ENCODE measurements around the gene DBN1. TPM values are rescaled to one million over a fixed set of nuclear protein-coding genes. Genes with fewer than 3 reads are reported as not detected.

Gene DBN1
- total RNA-seq, result 348 and 392 TPM in 2 replicates

DNA sequence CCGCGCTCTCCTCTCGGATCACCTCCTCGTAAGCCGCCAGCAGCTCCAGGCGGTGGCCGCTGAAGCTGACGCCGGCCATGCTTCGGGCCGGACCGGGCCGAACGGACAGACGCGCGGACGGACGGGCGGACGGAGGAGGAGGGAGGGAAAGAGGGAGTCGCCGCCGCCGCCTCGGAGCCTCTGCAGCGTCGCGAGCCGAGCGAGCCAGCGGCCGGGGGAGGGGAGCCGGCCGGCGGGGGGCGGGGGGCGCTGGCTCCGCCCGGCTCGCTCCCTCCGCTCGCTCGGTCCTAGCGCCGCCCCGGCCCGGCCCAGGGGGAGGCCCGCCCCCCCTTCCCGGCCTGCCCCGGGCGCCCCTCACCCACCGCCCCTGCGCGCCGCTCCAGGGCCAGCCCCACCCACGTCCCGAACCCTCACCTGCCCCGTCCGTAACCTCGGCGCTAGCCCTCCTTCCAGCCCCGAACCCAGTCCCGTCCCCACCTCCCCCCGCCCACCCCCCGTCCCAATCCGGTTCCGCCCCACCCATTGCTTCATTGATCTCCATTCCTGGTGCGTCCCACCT is at the start of gene DBN1:
Gene DBN1, minus strand, starts transcription at position 192 of the 559 bp plus-strand sequence. Its CDS starts 113 bp downstream, at position 79.

DNA sequence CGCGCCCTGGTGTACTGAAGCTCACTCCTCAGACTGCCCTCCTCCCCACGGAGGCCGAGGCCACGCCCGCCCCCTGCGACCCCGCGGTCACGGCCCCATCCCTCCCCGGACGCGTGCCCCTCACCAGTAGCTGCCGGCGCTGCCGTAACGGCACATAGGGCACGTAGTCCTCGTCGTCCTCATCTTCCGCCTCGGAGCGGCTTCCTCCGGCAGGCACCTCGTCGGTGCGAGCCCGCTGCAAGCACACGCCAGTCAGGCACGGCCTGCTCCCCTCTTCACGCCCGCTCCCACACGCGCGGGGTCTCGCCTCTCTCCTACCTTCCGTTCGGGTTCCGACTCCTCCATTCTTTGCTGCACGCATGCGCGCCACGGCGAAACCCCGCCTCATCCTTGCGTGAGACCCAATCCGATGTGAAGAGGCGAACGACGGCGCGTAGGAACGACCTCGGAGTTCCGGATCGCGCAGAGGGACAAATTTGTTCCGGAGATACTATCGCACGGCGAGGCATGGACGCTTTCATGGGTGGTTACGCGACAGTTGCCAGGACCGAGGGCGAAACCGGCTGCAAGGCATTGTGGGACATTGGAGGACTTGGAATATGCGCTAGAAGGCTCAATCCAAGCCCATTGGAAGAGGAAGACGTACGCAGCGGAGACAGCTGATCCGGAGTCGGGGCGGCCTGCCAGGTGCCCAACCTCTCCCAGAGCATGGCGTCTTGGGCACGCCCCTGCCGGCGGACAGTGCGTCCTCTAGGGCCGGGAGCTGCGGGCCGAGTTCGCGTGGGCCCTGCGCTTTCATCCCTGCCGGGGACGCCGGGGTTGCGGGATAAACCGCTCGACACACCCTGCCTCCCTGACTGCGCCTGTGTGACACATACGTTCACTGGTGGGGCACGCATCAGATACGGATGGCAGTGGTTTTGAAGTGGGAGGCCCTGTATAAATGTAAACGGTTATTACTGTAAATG is 43.5 kb upstream of the DBN1 start, which contains the start of gene DDX41:
Gene DDX41, minus strand, starts transcription at position 361 of the 968 bp plus-strand sequence. Its CDS starts 16 bp downstream, at position 345.

DNA sequence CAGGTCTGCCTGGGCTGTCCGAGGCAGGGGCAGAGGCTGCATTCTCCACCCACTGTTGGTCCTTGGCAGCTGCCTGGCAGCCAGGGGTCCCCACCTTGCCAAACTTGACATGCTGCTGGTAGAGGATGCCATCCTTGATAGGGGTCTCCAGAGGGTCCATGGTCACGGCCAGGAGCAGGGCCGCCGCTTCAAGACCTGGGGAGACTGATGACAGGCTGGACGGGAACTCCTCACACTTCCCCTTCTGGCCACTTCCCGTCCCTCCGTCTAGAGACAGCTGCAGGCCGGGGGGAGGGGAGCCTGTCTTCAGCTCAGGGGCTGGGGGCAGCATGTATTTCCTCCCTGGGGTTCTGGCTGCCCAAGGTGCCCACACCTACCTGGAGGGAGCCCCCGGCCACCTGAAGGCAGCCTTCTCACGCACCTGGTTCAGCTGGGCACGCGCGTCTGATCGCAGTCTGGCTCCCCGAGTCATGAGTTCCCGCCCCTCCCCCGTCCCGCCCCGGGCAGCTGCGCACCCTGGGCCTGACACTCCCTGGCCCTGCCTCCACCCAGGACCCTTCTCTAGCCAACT is 36.0 kb upstream of the DBN1 start, which contains the start of gene DOK3:
Gene DOK3, minus strand, starts transcription at position 446 of the 571 bp plus-strand sequence. Its CDS starts 286 bp downstream, at position 160.

DNA sequence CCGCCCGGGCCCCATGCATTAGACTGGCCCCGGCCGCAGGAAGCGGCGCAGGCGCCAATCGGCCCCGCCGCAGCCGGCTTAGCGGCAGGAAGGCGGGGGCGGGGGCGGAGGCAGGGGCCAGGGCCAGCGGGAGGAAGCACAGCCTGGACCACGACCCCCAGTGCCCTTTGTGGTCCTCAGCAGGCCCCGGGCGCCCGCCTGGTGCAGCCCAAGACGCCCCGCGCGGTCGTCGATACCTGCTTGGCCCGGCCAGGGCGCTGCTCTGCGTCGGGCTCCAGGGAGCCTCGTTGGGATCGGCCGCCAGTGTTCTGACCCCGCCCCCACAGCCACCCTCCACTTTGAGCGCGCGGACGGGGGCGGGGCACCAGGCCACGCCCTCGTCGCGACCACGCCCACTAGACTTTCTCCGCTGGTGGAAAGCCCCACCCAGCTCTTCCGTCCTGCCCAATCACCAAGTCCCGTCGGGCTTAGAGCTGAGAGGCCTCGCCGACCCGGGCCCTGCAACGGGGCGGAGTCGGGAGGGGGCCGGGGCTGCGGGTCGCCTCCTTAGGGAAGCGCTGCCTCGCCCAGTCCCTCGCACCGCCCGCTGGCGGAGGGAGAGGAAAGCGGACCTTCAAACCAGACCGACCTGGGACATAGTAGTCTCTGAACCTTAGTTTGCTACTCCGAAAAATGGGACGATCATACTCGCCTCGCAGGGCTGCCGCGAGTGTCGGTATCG is 24.0 kb upstream of the DBN1 start, which contains the start of gene PDLIM7:
Gene PDLIM7, minus strand, starts transcription at position 313 of the 721 bp plus-strand sequence. CDS start 1,092 bp downstream, outside the sequence.

DNA sequence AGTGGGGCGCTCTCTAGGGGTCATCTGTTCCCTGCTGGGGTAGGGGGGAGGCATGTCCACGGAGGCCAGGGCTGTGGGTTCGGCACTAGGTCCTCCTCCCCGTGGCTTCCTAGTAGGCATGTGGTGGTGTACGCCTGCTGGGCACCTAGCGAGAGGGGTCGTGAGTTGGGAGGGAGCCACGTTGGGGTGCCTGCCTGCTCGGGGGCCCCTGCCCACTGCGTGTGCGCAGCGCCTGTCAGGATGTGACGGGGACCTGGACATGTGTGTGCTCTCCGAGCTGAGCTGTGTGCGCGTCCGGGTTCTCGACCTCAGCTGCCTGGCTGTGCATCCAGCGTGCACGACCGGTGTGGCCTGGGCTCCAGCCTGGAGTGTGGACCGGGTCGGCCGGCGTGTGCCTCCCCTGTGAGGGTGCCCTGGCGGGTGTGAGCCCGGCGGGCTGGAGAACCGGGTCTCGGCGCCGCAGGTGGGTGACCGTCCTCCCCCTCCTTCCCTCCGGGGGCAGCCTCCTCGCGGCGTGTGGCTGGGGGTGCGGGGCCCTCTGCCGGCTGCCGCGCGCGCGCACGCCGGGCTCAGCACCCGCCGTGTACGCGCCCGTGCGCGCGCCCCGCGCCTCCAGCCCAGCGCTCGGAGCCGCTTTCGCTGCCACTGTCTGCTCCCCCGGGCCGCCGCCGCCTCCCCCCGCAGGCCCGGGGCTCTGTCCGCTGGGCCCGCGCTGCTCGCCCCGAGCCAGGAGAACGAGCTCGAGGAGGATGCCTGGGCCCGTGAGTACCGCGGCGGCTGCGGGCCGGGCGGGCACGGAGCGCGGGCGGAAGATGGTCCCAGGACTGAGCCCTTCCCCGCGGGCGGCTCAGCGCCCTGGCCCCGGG is 27.0 kb downstream of the DBN1 start, which contains the start of gene PRR7:
Gene PRR7, plus strand, starts transcription at position 615 of the 866 bp plus-strand sequence. CDS start 8,254 bp downstream, outside the sequence.

DNA sequence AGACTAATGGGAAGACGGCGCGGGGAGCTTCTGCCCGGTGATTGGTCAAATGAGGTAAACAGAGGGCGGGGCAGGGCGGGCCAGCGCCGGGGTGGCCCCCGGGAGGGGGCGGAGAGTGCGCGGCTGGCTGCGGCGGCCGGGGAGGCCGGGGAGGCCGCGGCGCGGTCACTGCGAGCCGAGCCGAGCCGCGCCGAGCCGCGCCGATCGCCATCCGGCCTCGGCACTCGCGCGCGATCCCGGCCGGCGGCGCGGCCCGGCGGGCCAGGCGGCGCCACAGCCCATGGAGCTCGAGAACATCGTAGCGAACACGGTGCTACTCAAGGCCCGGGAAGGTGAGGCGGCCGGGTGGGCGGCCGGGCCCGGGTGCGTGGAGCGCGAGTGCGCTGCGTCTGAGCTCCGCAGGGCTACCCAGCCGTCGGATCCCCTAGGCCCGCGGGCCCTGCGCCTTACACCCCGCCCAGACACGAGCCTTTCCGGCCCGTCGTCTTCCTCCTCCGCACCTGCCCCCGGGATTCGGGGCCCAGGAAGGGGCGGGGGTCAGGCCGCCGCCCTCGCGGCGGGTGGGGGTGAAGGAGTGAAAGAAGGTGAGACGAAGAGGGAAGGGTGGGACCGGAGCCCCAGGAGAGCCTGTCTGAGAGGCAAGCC is 46.7 kb downstream of the DBN1 start, which contains the start of gene GRK6:
Gene GRK6, plus strand, starts transcription at position 111 of the 645 bp plus-strand sequence. Its CDS starts 170 bp downstream, at position 281.

DNA sequence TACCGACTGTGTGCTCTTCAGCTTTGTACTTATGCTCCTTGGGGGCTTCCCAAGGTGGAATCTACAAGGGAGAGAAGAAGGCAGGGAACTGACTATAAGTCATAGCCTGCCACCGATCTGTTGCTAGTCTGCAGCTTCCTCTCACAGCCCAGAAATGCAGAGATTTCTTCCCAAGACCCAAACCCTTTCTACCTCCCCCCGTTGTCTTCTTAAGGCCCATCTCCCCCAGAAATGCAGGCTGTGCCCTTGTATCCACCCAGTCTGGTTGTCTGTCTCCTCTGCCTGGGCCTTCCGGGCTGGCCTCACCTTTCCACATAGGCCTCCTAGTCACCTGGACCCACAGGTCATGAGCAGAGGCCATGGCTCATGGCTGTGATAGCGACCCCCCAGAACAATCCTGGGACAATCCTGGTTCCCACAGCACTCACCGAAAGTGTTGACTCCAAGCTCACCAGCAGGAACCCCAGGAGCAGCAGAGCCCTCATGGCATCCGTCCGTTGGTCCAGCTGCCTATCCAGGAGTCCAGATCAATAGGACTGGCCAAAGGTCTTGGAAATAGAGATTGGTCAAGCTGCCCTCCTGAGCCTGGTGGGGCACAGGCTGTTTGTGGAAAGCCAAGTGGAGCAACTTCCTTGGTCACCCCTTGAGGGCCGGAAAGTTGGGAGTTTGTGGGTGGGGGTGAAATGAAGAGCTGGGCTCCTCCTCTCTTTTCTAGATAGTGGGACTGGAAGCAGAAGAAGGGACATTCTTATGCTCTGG is 64.2 kb downstream of the DBN1 start, which contains the start of gene F12:
Gene F12, minus strand, starts transcription at position 522 of the 759 bp plus-strand sequence. Its CDS starts 37 bp downstream, at position 485.

Other genes starting within 250 kb of the DBN1 start
- gene RAB24, start 169.9 kb downstream of the DBN1 start, total RNA-seq, result 25.9 and 29.8 TPM in 2 replicates
- gene PRELID1, start 169.8 kb downstream of the DBN1 start, total RNA-seq, result 249 and 265 TPM in 2 replicates
- gene MXD3, start 161.7 kb downstream of the DBN1 start, total RNA-seq, result 31.1 and 85.1 TPM in 2 replicates
- gene LMAN2, start 122.0 kb downstream of the DBN1 start, total RNA-seq, result 312 and 382 TPM in 2 replicates
- gene RGS14, start 115.7 kb downstream of the DBN1 start, total RNA-seq, result 4.9 and 15.1 TPM in 2 replicates
- gene SLC34A1, start 89.2 kb downstream of the DBN1 start, total RNA-seq, result not detected in 2 replicates
- not detected in 2 replicates for gene PFN3, start 73.0 kb downstream of the DBN1 start, total RNA-seq
- gene F12, start 64.1 kb downstream of the DBN1 start, total RNA-seq, result 2.8 TPM in 1 of 2 replicates, not detected in the other
- 48.4 and 55.9 TPM in 2 replicates for gene GRK6, start 47.0 kb downstream of the DBN1 start, total RNA-seq
- 19.5 and 30.3 TPM in 2 replicates for gene PRR7, start 26.8 kb downstream of the DBN1 start, total RNA-seq
- 237 and 285 TPM in 2 replicates for gene PDLIM7, start 24.0 kb upstream of the DBN1 start, total RNA-seq
- gene DOK3, start 36.2 kb upstream of the DBN1 start, total RNA-seq, result 1.2 TPM in 1 of 2 replicates, not detected in the other
- 94.8 and 97.7 TPM in 2 replicates for gene DDX41, start 43.3 kb upstream of the DBN1 start, total RNA-seq
- gene FAM193B, start 80.9 kb upstream of the DBN1 start, total RNA-seq, result 12.1 and 17.6 TPM in 2 replicates
- 213 and 273 TPM in 2 replicates for gene TMED9, start 118.6 kb upstream of the DBN1 start, total RNA-seq
- gene B4GALT7, start 126.5 kb upstream of the DBN1 start, total RNA-seq, result 60.8 and 61.0 TPM in 2 replicates

All from myometrial cell (primary cell).